SK-N-SH (cell line): ENCODE data around the gene THSD7A. TPM values are rescaled to one million over a fixed set of nuclear protein-coding genes. Genes with fewer than 3 reads are reported as not detected.
A peak's percentile ranks its signal among the peaks of the same experiment; 100 is the strongest.

ENCODE experiments used
- CTCF ChIA-PET: fragments of 300-600, 350-600 bp; formaldehyde crosslinking; extraction: SDS; loops from one replicate; lab custom pipeline; 2021; lab: Yijun Ruan, JAX
- POLR2A ChIA-PET: fragments of 350-600 bp; sonication (Branson Sonifier 250); formaldehyde crosslinking; extraction: SDS; loops from one replicate; lab custom pipeline; 2020; ENCODE audit warnings: antibody characterized with exemption, inconsistent platforms; lab: Yijun Ruan, JAX
- DNase-seq: peaks from one replicate; pipeline ENCODE4 v3.0.0; 2012
- H2AFZ ChIP-seq: fragments of 200-600 bp; sonication (generic); 2 replicates; pipeline ENCODE4 v1.8.1; 2016; ENCODE audit warnings: antibody characterized with exemption, mild to moderate bottlenecking, low read depth
- H3F3A ChIP-seq: fragments of 200-600 bp; sonication (generic); replicated peaks from 2 replicates; pipeline ENCODE3; 2016; ENCODE audit warnings: antibody characterized with exemption, mild to moderate bottlenecking; ENCODE audit not compliant: insufficient read depth
- H3K27ac ChIP-seq, 2 experiments: fragments of 200-500 bp in 1 of 2; fragments of 200-600 bp in 1 of 2; sonication (Bioruptor generic) in 1 of 2; sonication (generic), shearing (Covaris generic) in 1 of 2; 2 replicates each; pipeline versions ENCODE4 v1.5.1 to v1.6.1; 2014 to 2016; ENCODE audit warnings: low read depth in 2 of 2, inconsistent platforms in 1 of 2, low read length in 1 of 2, mild to moderate bottlenecking in 1 of 2, mixed read lengths in 1 of 2
- H3K27me3 ChIP-seq: fragments of 200-600 bp; sonication (generic), shearing (Covaris generic); 2 replicates; pipeline ENCODE4 v1.6.1; 2016; ENCODE audit warnings: mixed run types; ENCODE audit not compliant: insufficient read depth
- H3K36me3 ChIP-seq, 2 experiments: fragments of 200-500 bp in 1 of 2; fragments of 200-600 bp in 1 of 2; sonication (Bioruptor generic) in 1 of 2; sonication (generic) in 1 of 2; replicated peaks in 1 of 2; 2 replicates each; pipeline versions ENCODE3 to v1.5.1; 2014 to 2016; ENCODE audit warnings: low read length in 1 of 2, mild to moderate bottlenecking in 1 of 2; ENCODE audit not compliant: insufficient read depth in 2 of 2, control insufficient read depth in 1 of 2
- H3K4me1 ChIP-seq, 2 experiments: fragments of 200-500 bp in 1 of 2; fragments of 200-600 bp in 1 of 2; sonication (Bioruptor generic) in 1 of 2; sonication (generic), shearing (Covaris generic) in 1 of 2; 2 replicates each; pipeline versions ENCODE4 v1.5.1 to v1.6.1; 2014 to 2016; ENCODE audit warnings: low read depth in 1 of 2, low read length in 1 of 2, mixed run types in 1 of 2; ENCODE audit not compliant: insufficient read depth in 2 of 2, control insufficient read depth in 1 of 2
- H3K4me2 ChIP-seq: fragments of 200-600 bp; sonication (generic), shearing (Covaris generic); 2 replicates; pipeline ENCODE4 v1.6.1; 2017; ENCODE audit warnings: mixed run types
- H3K4me3 ChIP-seq, 2 experiments: fragments of 200-500 bp in 1 of 2; fragments of 200-600 bp in 1 of 2; sonication (Bioruptor generic) in 1 of 2; sonication (generic), shearing (Covaris generic) in 1 of 2; 2 replicates each; pipeline versions ENCODE4 v1.5.1 to v1.8.1; 2014 to 2016; ENCODE audit warnings: low read depth in 2 of 2, inconsistent platforms in 1 of 2, low read length in 1 of 2, mild to moderate bottlenecking in 1 of 2, mixed read lengths in 1 of 2, moderate library complexity in 1 of 2
- H3K79me2 ChIP-seq: fragments of 200-600 bp; sonication (generic); 2 replicates; pipeline ENCODE4 v1.8.1; 2017; ENCODE audit warnings: mild to moderate bottlenecking; ENCODE audit not compliant: insufficient read depth
- H3K9ac ChIP-seq: fragments of 200-600 bp; sonication (generic); 2 replicates; pipeline ENCODE4 v1.6.1; 2017; ENCODE audit warnings: mixed run types
- H3K9me2 ChIP-seq: fragments of 200-600 bp; sonication (generic); 2 replicates; pipeline ENCODE4 v1.6.1; 2017; ENCODE audit warnings: mixed run types
- H3K9me3 ChIP-seq: fragments of 200-600 bp; sonication (generic); 2 replicates; pipeline ENCODE4 v1.6.1; 2017; ENCODE audit warnings: mixed run types, mild to moderate bottlenecking, moderate library complexity
- H4K20me1 ChIP-seq: fragments of 200-600 bp; sonication (generic); 2 replicates; pipeline ENCODE4 v1.6.1; 2017; ENCODE audit warnings: mild to moderate bottlenecking, mixed run types; ENCODE audit not compliant: insufficient read depth
- ELF1 ChIP-seq: IDR thresholded peaks from 2 replicates; pipeline ENCODE4 v1.4.0; 2012
- EP300 ChIP-seq, 2 experiments: IDR thresholded peaks; 2 replicates each; pipeline versions ENCODE4 v1.4.0 to v1.6.1; 2012; ENCODE audit warnings: borderline replicate concordance in 1 of 2, low read depth in 1 of 2, low read length in 1 of 2
- FOXJ3 ChIP-seq: sonication (generic); formaldehyde crosslinking; IDR thresholded peaks from 2 replicates; pipeline ENCODE4 v1.5.1; 2020; ENCODE audit warnings: mild to moderate bottlenecking, missing genetic modification reagents
- FOXM1 ChIP-seq: IDR thresholded peaks from 2 replicates; pipeline ENCODE4 v1.4.0; 2012; ENCODE audit warnings: low read depth, mild to moderate bottlenecking
- JUND ChIP-seq: IDR thresholded peaks from 2 replicates; pipeline ENCODE4 v1.4.0; 2012
- MEF2A ChIP-seq: IDR thresholded peaks from 2 replicates; pipeline ENCODE4 v1.4.0; 2012; ENCODE audit warnings: low read depth, borderline replicate concordance
- MXI1 ChIP-seq: IDR thresholded peaks from 2 replicates; pipeline ENCODE4 v1.6.1; 2012; ENCODE audit warnings: mild to moderate bottlenecking, low read depth, low read length, improper control_type of control experiment
- NRF1 ChIP-seq: IDR thresholded peaks from 2 replicates; pipeline ENCODE4 v1.6.1; 2012; ENCODE audit warnings: low read depth, mild to moderate bottlenecking, low read length
- PBX3 ChIP-seq: IDR thresholded peaks from 2 replicates; pipeline ENCODE4; 2012
- POLR2AphosphoS5 ChIP-seq: IDR thresholded peaks from 2 replicates; pipeline ENCODE4 v1.6.1; 2012; ENCODE audit warnings: low read depth, low read length
- RAD21 ChIP-seq: IDR thresholded peaks from 2 replicates; pipeline ENCODE4 v1.6.1; 2012; ENCODE audit warnings: mild to moderate bottlenecking, low read length
- RCOR1 ChIP-seq: fragments of 150-350 bp; IDR thresholded peaks from 2 replicates; pipeline ENCODE4 v1.6.1; 2017; ENCODE audit warnings: antibody characterized with exemption, low read length
- RFX5 ChIP-seq: IDR thresholded peaks from 2 replicates; pipeline ENCODE4 v1.6.1; 2012; ENCODE audit warnings: mild to moderate bottlenecking, improper control_type of control experiment, low read length
- SIN3A ChIP-seq: IDR thresholded peaks from 2 replicates; pipeline ENCODE4 v1.6.1; 2012; ENCODE audit warnings: low read depth, mild to moderate bottlenecking, low read length, moderate library complexity, borderline replicate concordance
- TAF1 ChIP-seq: IDR thresholded peaks from 2 replicates; pipeline ENCODE4 v1.6.1; 2012; ENCODE audit warnings: low read depth, mild to moderate bottlenecking, low read length, moderate library complexity, borderline replicate concordance
- TCF12 ChIP-seq: IDR thresholded peaks from 2 replicates; pipeline ENCODE4 v1.4.0; 2012
- USF2 ChIP-seq: fragments of 150-350 bp; IDR thresholded peaks from 2 replicates; pipeline ENCODE4 v1.6.1; 2017; ENCODE audit warnings: antibody characterized with exemption, low read length, low read depth, borderline replicate concordance
- WGBS: methylation state at CpG from one replicate; pipeline ENCODE4 v1.1.6; 2017; ENCODE audit warnings: low lambda C conversion rate; 5-methylcytosine and 5-hydroxymethylcytosine counted together
- polyA plus RNA-seq, 3 experiments: library from polyadenylated mRNA; depleted of rRNA; stranded (reverse); fragments of >200 nt; gene quantifications; 2 replicates each; pipeline ENCODE4 v1.2.3, GENCODE V29; 2012
- TF ChIP-seq, protein P1 (sequence below): IDR thresholded peaks from 2 replicates; pipeline ENCODE4 v1.4.0; 2012; ENCODE audit warnings: low read depth, borderline replicate concordance
- TF ChIP-seq, protein P2 (sequence below): IDR thresholded peaks from 2 replicates; pipeline ENCODE4 v1.4.0; 2012; ENCODE audit warnings: low read depth, borderline replicate concordance
- TF ChIP-seq, protein P3 (sequence below): IDR thresholded peaks from 2 replicates; pipeline ENCODE4 v1.4.0; 2012; ENCODE audit warnings: low read depth

THSD7A gene
- polyA plus RNA-seq, 1 of the 3 experiments (the other 2 are of a cell fraction), result 0.16 TPM

DNA sequence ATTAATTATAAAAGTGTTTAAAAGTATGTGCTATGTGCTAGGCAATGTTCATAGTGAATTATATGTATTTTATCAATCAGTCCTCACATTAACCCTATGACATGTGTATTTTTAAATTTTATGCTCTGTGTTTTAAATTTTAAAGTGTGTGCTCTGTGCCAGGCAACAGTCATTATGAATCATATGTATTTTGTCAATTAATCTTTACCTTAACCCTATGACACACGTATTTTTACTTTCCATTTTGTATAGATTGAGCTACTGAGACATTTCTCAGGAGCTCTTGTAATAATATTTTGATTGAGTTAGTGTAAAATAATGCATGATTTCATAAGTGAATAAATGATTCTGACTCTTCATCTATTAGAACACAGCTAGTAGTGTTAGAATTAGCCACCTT lies 117.8 kb downstream of the THSD7A start (continued):
- TF ChIP-seq, protein P1, sequence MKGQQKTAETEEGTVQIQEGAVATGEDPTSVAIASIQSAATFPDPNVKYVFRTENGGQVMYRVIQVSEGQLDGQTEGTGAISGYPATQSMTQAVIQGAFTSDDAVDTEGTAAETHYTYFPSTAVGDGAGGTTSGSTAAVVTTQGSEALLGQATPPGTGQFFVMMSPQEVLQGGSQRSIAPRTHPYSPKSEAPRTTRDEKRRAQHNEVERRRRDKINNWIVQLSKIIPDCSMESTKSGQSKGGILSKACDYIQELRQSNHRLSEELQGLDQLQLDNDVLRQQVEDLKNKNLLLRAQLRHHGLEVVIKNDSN, result no peak
- no peak for TF ChIP-seq RCOR1
- TF ChIP-seq, protein P2, sequence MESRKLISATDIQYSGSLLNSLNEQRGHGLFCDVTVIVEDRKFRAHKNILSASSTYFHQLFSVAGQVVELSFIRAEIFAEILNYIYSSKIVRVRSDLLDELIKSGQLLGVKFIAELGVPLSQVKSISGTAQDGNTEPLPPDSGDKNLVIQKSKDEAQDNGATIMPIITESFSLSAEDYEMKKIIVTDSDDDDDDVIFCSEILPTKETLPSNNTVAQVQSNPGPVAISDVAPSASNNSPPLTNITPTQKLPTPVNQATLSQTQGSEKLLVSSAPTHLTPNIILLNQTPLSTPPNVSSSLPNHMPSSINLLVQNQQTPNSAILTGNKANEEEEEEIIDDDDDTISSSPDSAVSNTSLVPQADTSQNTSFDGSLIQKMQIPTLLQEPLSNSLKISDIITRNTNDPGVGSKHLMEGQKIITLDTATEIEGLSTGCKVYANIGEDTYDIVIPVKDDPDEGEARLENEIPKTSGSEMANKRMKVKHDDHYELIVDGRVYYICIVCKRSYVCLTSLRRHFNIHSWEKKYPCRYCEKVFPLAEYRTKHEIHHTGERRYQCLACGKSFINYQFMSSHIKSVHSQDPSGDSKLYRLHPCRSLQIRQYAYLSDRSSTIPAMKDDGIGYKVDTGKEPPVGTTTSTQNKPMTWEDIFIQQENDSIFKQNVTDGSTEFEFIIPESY, result no peak

- H3K27me3 ChIP-seq, result no peaks in the 10 kb centered on the region
- H4K20me1 ChIP-seq, result no peaks in the 10 kb centered on the region
- no peak overlapping the region for H3K4me3 ChIP-seq
- no peak for DNase-seq
- H3K4me2 ChIP-seq, result no peak overlapping the region
- no peaks in the 10 kb centered on the region for H3K9me2 ChIP-seq
- peaks cover 0 to 3% of the 10 kb centered on the region in 2 experiments for H3K36me3 ChIP-seq
- WGBS, result 36% methylated on average over 3 of the region's 3 CpGs
- no peaks in the 10 kb centered on the region for H3K9me3 ChIP-seq
- H3K27ac ChIP-seq, result peak overlapping the region in 1 of 2 experiments; percentile 55; a peak in 2 of 4 replicates
- CTCF ChIA-PET, result interaction anchor here (2.1 kb wide), 1 partner anchor 11 kb away, joined by 7 read pairs; no protein-coding TSS in a partner anchor
- H3F3A ChIP-seq, result no peaks in the 10 kb centered on the region
- POLR2A ChIA-PET, result no interaction called here
- H3K9ac ChIP-seq, result no peak overlapping the region
- no peaks in the 10 kb centered on the region for H3K79me2 ChIP-seq
- H2AFZ ChIP-seq, result no peak overlapping the region
- H3K4me1 ChIP-seq, result peaks cover 0 to 23% of the 10 kb centered on the region in 2 experiments; a peak in 2 of 4 replicates
- TF ChIP-seq RFX5 (no peak), RCOR1 (no peak)
These were observed 118.6 kb downstream of the THSD7A start for GRCh38 chr7:11713352-11713751.

DNA sequence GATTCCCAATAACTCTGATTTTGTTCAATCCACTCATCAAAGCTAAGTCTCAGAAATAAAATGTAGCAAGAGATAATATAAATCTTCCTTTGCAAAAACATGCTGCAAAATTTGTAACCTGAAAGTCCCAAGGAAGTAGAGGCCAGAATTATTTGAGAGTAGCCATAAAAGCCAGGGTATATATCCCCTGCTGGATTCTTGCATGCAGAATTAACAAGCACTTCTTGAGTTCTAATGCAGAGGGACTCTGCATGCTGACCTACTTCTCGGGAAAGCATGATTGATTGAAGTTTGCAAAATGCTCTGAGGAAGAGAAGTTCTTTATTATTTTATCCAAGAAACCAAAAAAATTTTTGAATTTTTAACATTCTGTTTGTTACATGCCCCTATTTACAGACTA lies 121.6 kb downstream of the THSD7A start:
- WGBS, result 32% methylated on average over 1 of the region's 1 CpG
- ChIA-PET CTCF (interaction anchor here (1.0 to 1.6 kb wide), 3 partner anchors 11 to 302 kb away, joined by 3 read pairs; no protein-coding TSS in a partner anchor), POLR2A (no interaction called here)
- Histone ChIP-seq H4K20me1 (no peaks in the 10 kb centered on the region), H3K4me2 (no peak overlapping the region), H3K79me2 (no peaks in the 10 kb centered on the region), H3K27me3 (no peaks in the 10 kb centered on the region), H3K27ac (peak overlapping the region in 1 of 2 experiments; percentile 65; a peak in 2 of 4 replicates), H3K4me3 (no peak overlapping the region), H3K9ac (no peak overlapping the region), H2AFZ (no peak overlapping the region), H3K36me3 (peaks cover 0 to 3% of the 10 kb centered on the region in 2 experiments), H3K4me1 (peaks cover 0 to 29% of the 10 kb centered on the region in 2 experiments; a peak in 1 of 4 replicates), H3K9me3 (no peaks in the 10 kb centered on the region), H3K9me2 (no peaks in the 10 kb centered on the region), H3F3A (no peaks in the 10 kb centered on the region)
- TF ChIP-seq POLR2AphosphoS5, result no peak
- no peak for TF ChIP-seq JUND
- TF ChIP-seq USF2, result no peak
- TF ChIP-seq TAF1, result no peak
- no peak for TF ChIP-seq MEF2A
- TF ChIP-seq ELF1, result no peak
- TF ChIP-seq RAD21, result no peak
- TF ChIP-seq SIN3A, result no peak
- TF ChIP-seq EP300 (IDR thresholded peaks at IDR 0.05; ENCODE audit: borderline replicate concordance in 1 of 2, low read depth in 1 of 2, low read length in 1 of 2), result no peak
- no peak for TF ChIP-seq FOXM1
- no peak for TF ChIP-seq RFX5
- no peak for TF ChIP-seq NRF1
- TF ChIP-seq MXI1, result no peak
- no peak for TF ChIP-seq TCF12
- no peak for TF ChIP-seq FOXJ3 (CRISPR knock-in tag)
- TF ChIP-seq, protein P3, sequence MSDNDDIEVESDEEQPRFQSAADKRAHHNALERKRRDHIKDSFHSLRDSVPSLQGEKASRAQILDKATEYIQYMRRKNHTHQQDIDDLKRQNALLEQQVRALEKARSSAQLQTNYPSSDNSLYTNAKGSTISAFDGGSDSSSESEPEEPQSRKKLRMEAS, result no peak
- TF ChIP-seq PBX3, result no peak
- TF ChIP-seq RCOR1, result no peak
- DNase-seq, result no peak
